ENCODE results near the gene ATP8B4.
A peak's percentile ranks its signal among the peaks of the same experiment; 100 is the strongest.
"Not testable (repeated sequence)": the region's sequence is repeated elsewhere in the genome, so short reads cannot be mapped to it uniquely, and the experiment has no call there.

Gene ATP8B4

GRCh38 chr15:49977306-49977705 lies 141.7 kb downstream of the ATP8B4 start:
- no peak for ATAC-seq
- no peak for TF ChIP-seq TSHZ2 (CRISPR knock-in tag; IDR thresholded peaks at IDR 0.05)
- TF ChIP-seq CSDC2 (CRISPR knock-in tag; IDR thresholded peaks at IDR 0.05): no peak
- TF ChIP-seq SNAI2 (CRISPR knock-in tag; IDR thresholded peaks at IDR 0.05): no peak
- no peak for TF ChIP-seq ZC3H10 (CRISPR knock-in tag; IDR thresholded peaks at IDR 0.05)

GRCh38 chr15:49964551-49964950 lies 154.5 kb downstream of the ATP8B4 start:
- TF ChIP-seq ZFP30 (CRISPR knock-in tag; IDR thresholded peaks at IDR 0.05) (no peak), RARB (CRISPR knock-in tag; IDR thresholded peaks at IDR 0.05) (no peak), ZNF565 (CRISPR knock-in tag; conservative IDR thresholded peaks at IDR 0.05; ENCODE audit: low read depth) (no peak), TOX (CRISPR knock-in tag; IDR thresholded peaks at IDR 0.05; ENCODE audit: borderline replicate concordance) (no peak), ISL1 (CRISPR knock-in tag; IDR thresholded peaks at IDR 0.05) (no peak), BACH2 (CRISPR knock-in tag; IDR thresholded peaks at IDR 0.05; ENCODE audit: borderline replicate concordance) (no peak), CSDC2 (CRISPR knock-in tag; IDR thresholded peaks at IDR 0.05) (no peak), ZFP3 (CRISPR knock-in tag; IDR thresholded peaks at IDR 0.05) (no peak), TCF4 (CRISPR knock-in tag; IDR thresholded peaks at IDR 0.05; ENCODE audit: borderline replicate concordance) (no peak)
- no peak for ATAC-seq

- ATAC-seq: no peak
These were observed 155.0 kb downstream of the ATP8B4 start for GRCh38 chr15:49964061-49964460.

GRCh38 chr15:49963033-49963772 lies 155.8 kb downstream of the ATP8B4 start:
- peak; percentile 79 for TF ChIP-seq ZNF8 (CRISPR knock-in tag; IDR thresholded peaks at IDR 0.05)
- not testable (repeated sequence) for ATAC-seq

More at GRCh38 chr15:49964061-49964460, 155.0 kb downstream of the ATP8B4 start:
- no peak for TF ChIP-seq SNAI2 (CRISPR knock-in tag; IDR thresholded peaks at IDR 0.05)
- TF ChIP-seq PPARA (CRISPR knock-in tag; IDR thresholded peaks at IDR 0.05; ENCODE audit: borderline replicate concordance): no peak
- TF ChIP-seq CREB5 (CRISPR knock-in tag; IDR thresholded peaks at IDR 0.05; ENCODE audit: low read depth): no peak
- no peak for TF ChIP-seq ARNTL (CRISPR knock-in tag; IDR thresholded peaks at IDR 0.05; ENCODE audit: borderline replicate concordance, low read depth)
- no peak for TF ChIP-seq OSR1 (CRISPR knock-in tag; IDR thresholded peaks at IDR 0.05)
- no peak for TF ChIP-seq ESRRG (CRISPR knock-in tag; IDR thresholded peaks at IDR 0.05)
- no peak for TF ChIP-seq ZFP30 (CRISPR knock-in tag; IDR thresholded peaks at IDR 0.05)

- no peak for ATAC-seq
- peak; percentile 69 for TF ChIP-seq TSHZ2 (CRISPR knock-in tag; IDR thresholded peaks at IDR 0.05)
- TF ChIP-seq TCF4 (CRISPR knock-in tag; IDR thresholded peaks at IDR 0.05; ENCODE audit: borderline replicate concordance): peak; percentile 84
- TF ChIP-seq SNAI2 (CRISPR knock-in tag; IDR thresholded peaks at IDR 0.05): 0 out of 2 replicates have a peak, but pooled peaks have one; percentile 18
- TF ChIP-seq ZFP3 (CRISPR knock-in tag; IDR thresholded peaks at IDR 0.05): no peak
- no peak for TF ChIP-seq BACH2 (CRISPR knock-in tag; IDR thresholded peaks at IDR 0.05; ENCODE audit: borderline replicate concordance)
- peak; percentile 93 for TF ChIP-seq ISL1 (CRISPR knock-in tag; IDR thresholded peaks at IDR 0.05)
- TF ChIP-seq CREB5 (CRISPR knock-in tag; IDR thresholded peaks at IDR 0.05; ENCODE audit: low read depth): peak; percentile 57
- TF ChIP-seq CSDC2 (CRISPR knock-in tag; IDR thresholded peaks at IDR 0.05): no peak
- no peak for TF ChIP-seq ARNTL (CRISPR knock-in tag; IDR thresholded peaks at IDR 0.05; ENCODE audit: borderline replicate concordance, low read depth)
- TF ChIP-seq GLIS3 (CRISPR knock-in tag; IDR thresholded peaks at IDR 0.05): 0 out of 2 replicates have a peak, but pooled peaks have one; percentile 25
- no peak for TF ChIP-seq PPARA (CRISPR knock-in tag; IDR thresholded peaks at IDR 0.05; ENCODE audit: borderline replicate concordance)
- TF ChIP-seq ESRRG (CRISPR knock-in tag; IDR thresholded peaks at IDR 0.05): no peak
- TF ChIP-seq POU6F1 (CRISPR knock-in tag; IDR thresholded peaks at IDR 0.05; ENCODE audit: borderline replicate concordance, low read depth): no peak
- TF ChIP-seq OSR1 (CRISPR knock-in tag; IDR thresholded peaks at IDR 0.05): no peak
- TF ChIP-seq TOX (CRISPR knock-in tag; IDR thresholded peaks at IDR 0.05; ENCODE audit: borderline replicate concordance): no peak
- TF ChIP-seq ZFP30 (CRISPR knock-in tag; IDR thresholded peaks at IDR 0.05): no peak
- no peak for TF ChIP-seq ZNF565 (CRISPR knock-in tag; conservative IDR thresholded peaks at IDR 0.05; ENCODE audit: low read depth)
These were observed 156.9 kb downstream of the ATP8B4 start for GRCh38 chr15:49962044-49962602.
